ENCODE measurements around the gene KY. TPM values are rescaled to one million over a fixed set of nuclear protein-coding genes. Genes with fewer than 3 reads are reported as not detected.

The KY gene
- total RNA-seq, 1 experiment from 2014 or later, result not detected

GRCh38 chr3:134559591-134559990 lies 91.2 kb downstream of the KY start:
- CTCF ChIA-PET, result no interaction called here
- Histone ChIP-seq H3K9me3 (ENCODE audit: control insufficient read depth, insufficient read depth, low read depth, low read length) (no peaks in the 10 kb centered on the region), H3K36me3 (ENCODE audit: control insufficient read depth, insufficient read depth, low read length) (peaks cover 4% of the 10 kb centered on the region; the same call in 1 of the 2 replicates), H3K27me3 (ENCODE audit: control insufficient read depth, insufficient read depth, low read length) (no peaks in the 10 kb centered on the region), H3K4me1 (ENCODE audit: control insufficient read depth, insufficient read depth, low read length) (no peaks in the 10 kb centered on the region), H3K4me3 (ENCODE audit: low read depth in 2 of 2, low read length in 2 of 2) (no peak overlapping the region), H3K27ac (ENCODE audit: low read length) (no peak overlapping the region)
- intact Hi-C loops (cut with micrococcal nuclease; ENCODE audit: unreplicated experiment), result no loop called here
- POLR2A ChIA-PET, result no interaction called here
- TF ChIP-seq REST (IDR thresholded peaks at IDR 0.05; ENCODE audit: insufficient read depth in 1 of 2, low read depth in 2 of 2, low read length in 1 of 2) (no peak), POLR2AphosphoS5 (IDR thresholded peaks at IDR 0.05; ENCODE audit: low read depth, low read length) (no peak), TCF7L2 (IDR thresholded peaks at IDR 0.05; ENCODE audit: low read depth, low read length) (no peak), SIN3A (IDR thresholded peaks at IDR 0.05; ENCODE audit: borderline replicate concordance, insufficient read depth, low read depth, low read length) (no peak), CTCF (IDR thresholded peaks at IDR 0.05) (no peak)
- ATAC-seq (no peak), DNase-seq (ENCODE audit: low read depth, low spot score) (no peak)
- BruUV-seq (replicated peaks), result no TSS peak
- in situ Hi-C loops (cut with HindIII; ENCODE audit: low pct_unique_long_range_greater_than_20kb, low sequenced_read_pairs), result no loop called here

Other genes with a start within 250 kb of the KY start
- 68.8 TPM for gene ANAPC13, start 165.0 kb downstream of the KY start, total RNA-seq (2021; ENCODE audit: unreplicated experiment)
- 30.5 TPM for gene CEP63, start 165.0 kb downstream of the KY start, total RNA-seq (2021; ENCODE audit: unreplicated experiment)
- 0.46 TPM for gene EPHB1, start 144.2 kb upstream of the KY start, total RNA-seq (2021; ENCODE audit: unreplicated experiment)

Data from Panc1 (cell line).